Activated CD4-positive, alpha-beta T cell treated with anti-CD3 and anti-CD28 coated beads, Interleukin-10, Interleukin-2, amounts not matched to agents 100 ng/mL and 50 ng/mL, durations not matched to agents 16 hours and 8 hours (primary cell): ENCODE data around the gene IFT88.

Experiments used
- DNase-seq: peaks from one replicate; pipeline ENCODE4 v3.0.0-alpha.2; 2020

The IFT88 gene

GRCh38 chr13:20696073-20696472 is 129.1 kb downstream of the IFT88 start:
- no peak for DNase-seq

DNA sequence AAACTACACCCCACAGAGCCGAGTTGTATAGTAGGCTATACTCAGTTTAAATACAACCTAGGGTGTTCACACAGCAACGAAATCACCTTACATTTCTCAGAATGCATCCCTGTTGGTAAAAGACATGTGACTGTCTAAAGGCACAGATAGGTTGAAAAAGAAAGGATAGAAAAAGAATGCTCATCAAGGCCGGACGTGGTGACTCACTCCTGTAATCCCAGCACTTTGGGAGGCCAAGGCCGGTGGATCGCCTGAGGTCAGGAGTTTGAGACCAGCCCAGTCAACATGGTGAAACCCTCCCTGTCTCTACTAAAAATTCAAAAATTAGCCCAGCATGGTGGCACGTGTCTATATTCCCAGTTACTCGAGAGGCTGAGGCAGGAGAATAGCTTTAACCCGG is 132.8 kb downstream of the IFT88 start:
- no peak for DNase-seq

DNA sequence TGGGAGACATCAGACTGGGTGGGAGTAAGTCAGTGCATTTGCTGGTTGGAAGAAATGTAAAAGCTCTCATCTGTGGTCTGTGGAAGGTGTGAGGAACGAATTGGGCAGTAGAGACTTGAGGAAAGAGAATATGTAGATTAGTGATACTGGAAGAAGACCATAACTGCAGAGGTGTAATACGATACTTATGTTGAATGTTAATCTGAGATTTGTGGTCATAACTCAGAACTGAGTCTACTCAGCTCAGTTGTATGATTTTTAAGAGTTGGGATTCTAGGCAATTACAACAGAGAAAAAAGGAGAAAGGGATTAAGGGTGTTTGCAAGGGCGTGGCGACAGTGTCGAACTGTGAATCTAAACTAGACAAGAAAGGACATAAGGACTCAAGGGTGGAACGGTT is 133.3 kb downstream of the IFT88 start:
- DNase-seq: no peak

- no peak for DNase-seq
These were observed 134.5 kb downstream of the IFT88 start for GRCh38 chr13:20701461-20701860.

DNA sequence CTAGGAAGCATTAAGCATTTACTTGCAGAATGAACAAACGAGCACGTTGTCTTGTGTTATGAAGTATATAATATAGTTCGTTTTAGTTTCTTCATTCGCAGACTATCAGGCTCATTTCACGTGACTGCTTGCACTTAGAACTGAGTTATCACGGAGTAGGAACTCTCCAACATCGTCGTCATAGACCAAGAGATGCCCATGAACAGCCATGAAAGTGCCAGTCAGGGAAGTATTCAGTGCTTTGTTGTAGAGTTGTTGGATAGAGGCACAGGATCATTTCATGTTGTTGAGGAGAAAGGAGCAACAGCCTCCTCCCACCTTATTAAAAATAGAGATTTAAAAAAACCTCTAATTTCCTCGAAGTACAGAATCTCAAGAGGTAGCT is 135.6 kb downstream of the IFT88 start:
- DNase-seq: no peak

DNA sequence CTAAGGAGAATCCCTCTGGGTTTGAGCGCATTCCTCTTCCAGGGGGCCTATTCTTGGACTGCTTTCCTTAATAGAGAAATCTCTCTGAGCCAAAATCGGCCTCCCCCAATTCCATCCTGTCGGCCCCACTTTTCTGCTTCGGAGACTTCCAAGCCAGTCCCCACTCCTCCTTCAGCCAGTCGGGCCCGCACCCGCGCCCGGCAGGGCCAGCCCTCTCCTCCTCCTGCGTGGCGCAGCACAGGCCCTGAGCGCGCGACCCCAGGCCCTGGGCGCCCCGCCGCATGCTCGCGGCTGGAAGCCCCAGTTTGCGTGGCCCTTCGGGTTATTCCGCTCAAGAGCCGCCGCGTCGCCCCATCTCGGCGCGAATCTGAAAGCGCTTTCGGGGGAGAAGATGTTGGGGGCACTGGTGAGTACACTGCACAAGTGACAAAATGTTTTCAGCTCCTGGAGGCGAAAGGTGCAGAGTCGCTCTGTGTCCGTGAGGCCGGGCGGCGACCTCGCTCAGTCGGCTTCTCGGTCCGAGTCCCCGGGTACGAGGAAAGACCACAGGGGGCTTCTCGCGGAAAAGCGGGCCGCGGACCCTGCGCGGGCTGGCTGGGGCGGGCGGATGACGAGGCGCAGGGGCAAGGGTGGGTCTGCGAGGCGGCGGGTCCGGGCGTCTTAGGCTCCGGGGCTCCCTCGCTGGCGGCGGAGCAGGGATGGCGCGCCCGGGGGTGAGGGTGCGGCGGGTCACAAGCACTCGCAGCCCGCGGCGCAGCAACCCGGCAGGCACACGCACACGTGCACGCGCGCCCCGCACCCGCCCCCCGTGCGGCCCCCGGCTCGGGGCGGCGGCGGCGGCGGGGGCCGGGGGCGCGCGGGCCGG is 136.2 kb downstream of the IFT88 start, which contains the start of gene IL17D:
Gene IL17D (plus strand): TSS at position 785 of the 865 bp plus-strand sequence. CDS start 303 bp downstream, outside the sequence.
- DNase-seq: peak; percentile 35

DNA sequence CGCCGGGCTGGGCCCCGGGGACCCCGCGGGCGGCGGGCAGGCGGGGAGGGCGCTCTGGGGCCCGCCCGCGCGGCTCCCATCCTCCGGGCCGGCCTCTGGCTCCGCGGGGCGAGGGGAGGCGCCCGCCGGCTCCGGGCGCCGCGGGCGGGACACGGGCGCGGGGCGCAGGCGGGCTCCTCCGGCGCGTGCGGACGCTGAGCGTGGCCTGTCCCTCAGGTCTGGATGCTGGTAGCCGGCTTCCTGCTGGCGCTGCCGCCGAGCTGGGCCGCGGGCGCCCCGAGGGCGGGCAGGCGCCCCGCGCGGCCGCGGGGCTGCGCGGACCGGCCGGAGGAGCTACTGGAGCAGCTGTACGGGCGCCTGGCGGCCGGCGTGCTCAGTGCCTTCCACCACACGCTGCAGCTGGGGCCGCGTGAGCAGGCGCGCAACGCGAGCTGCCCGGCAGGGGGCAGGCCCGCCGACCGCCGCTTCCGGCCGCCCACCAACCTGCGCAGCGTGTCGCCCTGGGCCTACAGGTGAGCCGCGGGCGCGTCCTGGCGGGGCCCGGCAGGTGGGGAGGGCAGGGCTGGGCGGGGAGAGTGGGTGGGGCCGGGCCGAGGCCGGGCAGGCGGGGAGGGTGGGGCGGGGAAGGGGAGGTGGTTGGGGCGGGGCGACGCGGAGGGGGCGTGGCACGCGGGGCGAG is 137.0 kb downstream of the IFT88 start:
- peak; percentile 79 for DNase-seq

DNA sequence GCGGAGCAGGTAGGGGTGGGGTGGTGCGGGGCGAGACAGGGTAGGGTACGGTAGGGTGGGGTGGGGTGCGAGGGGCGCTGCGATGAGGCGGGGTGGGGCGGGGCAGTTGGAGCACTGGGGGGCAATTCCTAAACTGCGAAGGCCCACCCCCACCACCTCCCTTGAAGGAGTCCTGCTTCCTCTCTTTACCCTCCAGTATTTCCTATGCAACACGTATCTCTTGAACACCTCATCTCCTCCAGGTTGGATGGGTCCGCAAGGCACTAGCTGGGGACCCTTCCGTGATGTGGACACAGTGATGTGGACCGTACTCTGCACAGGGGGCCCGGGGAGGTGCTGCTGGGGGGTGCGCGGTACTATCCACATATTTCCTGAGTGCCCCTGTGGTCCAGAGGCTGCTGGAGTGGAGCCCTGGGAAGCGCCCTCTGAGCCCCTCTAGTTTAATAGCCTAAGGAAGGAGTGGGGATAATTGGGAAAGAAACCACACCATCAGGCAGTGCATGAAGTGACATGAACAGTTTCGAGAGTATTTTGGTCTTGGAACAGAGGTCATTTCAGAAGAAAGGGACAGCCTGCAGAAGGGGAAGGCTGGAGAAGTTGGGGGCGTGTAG is 137.6 kb downstream of the IFT88 start:
- DNase-seq: no peak

GRCh38 chr13:20706661-20707060 is 139.7 kb downstream of the IFT88 start:
- DNase-seq: no peak

- DNase-seq: no peak
These were observed 141.3 kb downstream of the IFT88 start for GRCh38 chr13:20708216-20708615.

DNA sequence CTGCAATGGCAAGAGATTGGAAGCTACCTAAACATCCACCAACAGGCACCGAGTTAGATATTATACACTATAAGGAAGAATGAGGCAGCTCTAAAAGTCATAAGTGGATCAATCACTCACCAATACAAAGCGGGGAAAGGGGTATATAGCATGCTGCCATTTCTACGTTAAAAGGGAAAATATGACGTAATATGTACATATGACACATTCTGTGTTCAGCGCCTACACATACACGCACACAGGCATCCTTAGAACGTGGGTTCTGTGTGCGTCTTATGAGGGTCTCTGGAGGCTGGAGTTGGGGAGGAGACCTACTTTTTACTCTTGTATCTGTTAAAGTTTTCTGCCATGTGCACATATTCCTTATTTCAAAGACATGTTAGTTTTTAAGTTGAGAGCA is 142.4 kb downstream of the IFT88 start:
- no peak for DNase-seq

GRCh38 chr13:20709782-20710181 is 142.8 kb downstream of the IFT88 start:
- DNase-seq: no peak

DNA sequence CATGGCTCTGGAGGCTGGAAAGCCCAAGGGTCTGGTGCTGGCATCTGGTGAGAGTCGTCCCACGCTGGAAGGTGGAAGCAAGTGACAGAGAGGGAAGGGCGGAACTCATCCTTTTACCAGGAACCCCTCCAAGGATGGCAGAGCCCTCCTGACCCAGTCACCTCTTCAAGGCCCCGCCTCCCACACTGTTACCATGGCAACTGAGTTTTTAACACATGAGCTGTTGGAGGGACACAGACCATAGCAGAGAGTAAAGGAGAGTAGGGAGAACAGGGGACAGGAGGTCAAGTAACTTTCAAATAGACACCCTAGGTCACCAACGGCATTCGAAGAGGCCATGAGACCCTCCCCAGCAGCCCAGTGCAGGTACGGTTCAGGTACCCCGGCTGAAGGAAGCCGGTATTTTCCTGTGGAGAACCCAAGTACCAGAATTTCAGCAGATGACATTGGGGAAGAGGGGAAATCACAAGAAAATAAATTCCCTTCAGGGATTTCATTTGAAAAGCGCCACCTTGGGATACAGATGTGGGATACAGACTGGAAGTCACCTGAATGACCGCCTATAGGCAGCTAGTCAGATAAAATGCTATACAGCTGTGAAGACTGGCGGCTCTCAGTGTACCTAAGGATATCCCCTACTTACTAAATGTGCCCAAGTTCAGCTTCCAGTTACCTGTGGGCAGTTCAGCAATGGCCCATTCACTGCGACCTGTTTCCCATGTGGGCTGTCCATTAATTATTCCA is 144.5 kb downstream of the IFT88 start:
- DNase-seq: peak; percentile 8

DNA sequence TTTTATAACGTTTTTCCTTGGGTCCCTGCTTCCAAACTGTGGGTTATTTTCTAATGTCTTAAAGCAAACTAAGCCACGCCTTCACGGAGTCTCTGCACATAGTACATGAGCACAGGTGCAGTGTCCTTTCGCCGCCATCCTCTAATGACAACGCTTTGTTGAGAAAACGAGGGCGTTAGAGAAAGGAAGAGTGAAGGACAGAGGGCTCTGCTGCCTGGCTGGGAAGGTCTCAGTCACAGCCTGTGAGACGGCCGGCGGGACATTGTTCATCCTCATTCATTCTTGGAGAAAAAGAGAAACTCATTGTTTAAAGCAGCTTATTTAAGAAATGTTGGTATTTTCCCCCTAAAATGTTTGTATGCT is 146.0 kb downstream of the IFT88 start:
- DNase-seq: no peak

DNA sequence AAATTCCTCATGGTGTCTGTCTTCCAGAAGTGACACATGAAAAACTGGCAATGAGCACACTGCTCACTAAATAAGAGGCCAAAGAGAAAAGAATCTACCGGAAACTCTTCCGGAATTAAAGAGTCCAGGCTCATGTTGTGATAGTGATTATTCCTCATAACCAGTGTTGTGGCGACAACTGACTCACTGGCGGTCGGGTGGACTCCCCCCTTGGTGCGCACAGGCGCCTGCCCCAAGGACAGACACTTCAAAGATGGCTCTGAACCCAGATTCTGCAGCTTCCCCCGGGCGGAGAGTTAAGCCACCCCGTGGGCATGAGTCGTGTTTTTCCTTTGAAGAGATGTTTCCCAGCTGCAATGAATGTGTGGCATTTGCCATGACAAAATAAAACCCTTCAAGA is 146.8 kb downstream of the IFT88 start:
- no peak for DNase-seq

DNA sequence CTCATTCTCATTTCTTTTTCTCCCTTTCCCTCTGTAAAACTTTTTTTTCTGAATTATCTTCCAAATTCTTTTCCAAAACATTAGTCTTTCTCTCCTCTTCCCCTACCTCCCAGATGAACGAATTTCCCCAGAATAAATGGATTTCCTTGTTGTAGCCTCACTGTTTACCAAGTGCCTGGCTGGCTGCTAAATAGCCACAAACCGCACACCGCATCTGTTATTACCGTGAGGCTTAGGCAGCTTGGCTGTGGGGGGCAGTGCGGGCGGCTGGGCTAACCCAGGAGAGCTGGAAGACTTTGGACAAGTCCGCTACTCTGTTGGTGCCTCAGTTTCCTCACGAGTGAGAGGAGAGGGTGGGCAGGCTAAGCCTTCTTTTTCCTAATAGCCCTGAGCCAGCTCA is 147.2 kb downstream of the IFT88 start:
- no peak for DNase-seq

DNA sequence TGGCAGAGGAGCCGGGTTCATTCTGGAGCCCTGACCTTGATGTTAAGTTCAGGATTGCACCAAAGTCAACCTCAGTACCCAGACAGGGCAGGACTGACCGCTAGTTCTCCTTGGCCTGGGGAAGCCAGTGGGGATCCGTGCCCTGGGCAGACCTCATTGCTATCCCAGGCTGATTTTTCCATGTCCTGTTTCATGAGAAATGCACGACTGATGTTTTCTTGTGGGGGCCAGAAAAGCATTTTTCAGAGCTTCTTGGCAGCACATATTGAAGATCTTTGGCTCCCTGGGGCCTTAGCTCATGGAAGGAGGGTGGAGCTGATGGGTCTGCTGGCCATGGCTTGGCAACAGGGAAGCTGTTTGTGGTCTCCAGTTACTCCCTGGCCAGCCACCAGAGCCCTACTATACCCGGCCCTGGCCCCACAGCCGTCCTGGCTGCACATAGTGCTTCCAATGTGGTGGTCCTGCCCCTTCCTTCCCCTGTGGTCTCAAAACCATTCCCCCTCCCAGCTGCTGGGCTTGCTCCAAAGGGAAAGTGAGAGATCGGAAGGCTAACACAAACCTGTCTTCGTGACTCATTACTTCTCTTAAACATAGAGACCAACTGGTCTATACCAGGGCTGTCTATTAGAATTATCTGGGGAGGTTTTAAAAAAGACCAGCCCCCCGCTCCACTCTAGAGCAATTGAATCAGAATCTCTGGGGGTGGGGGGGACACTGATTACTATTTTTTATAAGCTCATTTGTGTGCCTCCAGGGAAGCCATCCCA is 147.8 kb downstream of the IFT88 start:
- DNase-seq: no peak

DNA sequence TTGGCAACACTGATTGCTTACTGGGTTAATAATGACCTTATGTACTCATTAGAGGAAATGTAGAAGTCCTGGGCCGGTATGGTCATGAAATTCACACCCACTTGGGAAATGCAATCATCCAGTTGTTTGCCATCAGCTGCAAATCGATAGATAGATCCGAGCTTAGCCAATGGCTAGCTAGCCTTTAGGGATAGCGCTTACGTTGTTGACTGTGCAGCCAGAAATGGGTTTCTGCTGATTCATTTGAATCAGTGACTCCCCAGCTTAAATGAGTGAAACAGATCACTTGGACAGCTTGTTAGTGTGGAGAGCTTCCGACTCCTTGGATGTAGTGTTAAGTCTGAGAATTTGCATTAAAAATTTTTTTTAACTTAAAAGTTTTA is 148.4 kb downstream of the IFT88 start:
- DNase-seq: no peak

- no peak for DNase-seq
These were observed 150.0 kb downstream of the IFT88 start for GRCh38 chr13:20716951-20717350.

GRCh38 chr13:20717581-20718542 is 150.9 kb downstream of the IFT88 start:
- DNase-seq: no peak

DNA sequence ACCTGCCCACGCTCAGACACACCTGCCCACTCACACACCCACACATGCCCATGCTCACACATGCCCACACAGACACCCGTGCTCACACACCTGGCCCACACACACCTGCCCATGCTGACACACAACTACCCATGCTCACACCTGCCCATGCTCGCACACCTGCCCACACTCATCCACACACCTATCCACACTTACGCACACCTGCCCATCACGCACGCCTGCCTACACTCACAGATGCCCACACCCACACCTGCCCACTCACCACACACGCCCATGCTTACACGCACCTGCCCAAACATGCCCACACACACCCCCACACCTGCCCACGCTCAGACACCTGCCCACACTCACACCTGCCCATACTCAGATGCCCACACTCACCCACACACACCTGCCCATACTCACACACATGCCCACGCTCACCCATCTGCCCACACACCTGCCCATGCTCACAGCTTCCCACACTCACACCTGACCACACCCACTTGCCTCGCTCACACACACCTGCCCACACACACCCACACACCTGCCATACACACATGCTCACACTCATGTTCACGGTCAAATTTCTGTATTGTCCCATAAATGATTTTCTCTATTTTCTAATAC is 152.1 kb downstream of the IFT88 start:
- no peak for DNase-seq
